ENCODE data around the gene CYS1.
"Not testable (repeated sequence)": the region's sequence is repeated elsewhere in the genome, so short reads cannot be mapped to it uniquely, and the experiment has no call there.

Gene CYS1

GRCh38 chr2:10032746-10033105 lies 47.5 kb downstream of the CYS1 start:
- DNase-seq (ENCODE audit: low spot score), result no peak
- TF ChIP-seq CTCF (IDR thresholded peaks at IDR 0.05; ENCODE audit: extremely low read depth, insufficient read depth, missing control alignments), result no peak
- in situ Hi-C loops (cut with MboI; ENCODE audit: low pct_unique_long_range_greater_than_20kb, low sequenced_read_pairs, unreplicated experiment), result no loop called here

DNA sequence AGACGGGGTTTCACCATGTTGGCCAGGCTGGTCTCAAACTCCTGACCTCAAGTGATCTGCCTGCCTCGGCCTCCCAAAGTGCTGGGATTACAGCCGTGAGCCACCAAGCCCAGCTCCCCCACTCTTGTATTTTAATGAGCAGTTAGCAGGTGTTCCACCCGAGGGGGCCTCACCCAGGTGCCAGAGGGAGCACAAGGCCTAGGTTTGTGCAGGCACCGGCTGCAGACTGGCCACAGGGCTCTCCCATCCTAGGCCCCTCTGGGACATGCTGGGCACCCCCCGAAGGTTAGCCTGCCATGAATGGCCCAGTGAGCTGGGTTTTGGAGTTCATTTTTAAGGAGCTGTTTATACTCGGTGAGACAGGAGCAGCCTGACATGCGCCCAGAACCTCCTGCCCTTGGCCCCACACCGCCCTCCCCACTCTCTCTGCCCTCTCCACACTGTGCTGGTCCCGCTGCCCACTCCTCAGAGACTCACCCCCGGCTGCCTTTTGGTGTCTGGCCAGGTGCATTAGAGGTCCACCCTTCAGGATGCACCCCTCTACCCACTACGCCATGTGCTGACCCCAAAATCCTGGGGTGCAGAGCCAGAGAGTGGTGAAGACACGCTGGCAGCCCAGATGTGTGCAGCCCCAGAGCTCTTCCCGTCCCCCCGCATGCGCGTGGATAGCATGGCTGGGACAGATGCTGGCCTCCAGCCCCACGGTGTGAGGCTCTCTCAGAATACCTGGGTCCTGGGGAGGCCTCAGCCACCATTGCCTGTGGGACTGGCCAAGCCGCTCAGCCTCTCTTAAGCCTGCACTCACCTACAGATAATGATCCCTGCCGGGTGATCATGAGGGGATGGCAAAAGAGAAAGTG lies 48.1 kb downstream of the CYS1 start:
- no peak for DNase-seq (ENCODE audit: low spot score)
- in situ Hi-C loops (cut with MboI; ENCODE audit: low pct_unique_long_range_greater_than_20kb, low sequenced_read_pairs, unreplicated experiment), result no loop called here
- TF ChIP-seq CTCF (IDR thresholded peaks at IDR 0.05; ENCODE audit: extremely low read depth, insufficient read depth, missing control alignments), result no peak

- DNase-seq (ENCODE audit: low spot score); in situ Hi-C loops (cut with MboI; ENCODE audit: low pct_unique_long_range_greater_than_20kb, low sequenced_read_pairs, unreplicated experiment): not testable (repeated sequence)
Observed at GRCh38 chr2:10030798-10031197, 49.4 kb downstream of the CYS1 start.

DNA sequence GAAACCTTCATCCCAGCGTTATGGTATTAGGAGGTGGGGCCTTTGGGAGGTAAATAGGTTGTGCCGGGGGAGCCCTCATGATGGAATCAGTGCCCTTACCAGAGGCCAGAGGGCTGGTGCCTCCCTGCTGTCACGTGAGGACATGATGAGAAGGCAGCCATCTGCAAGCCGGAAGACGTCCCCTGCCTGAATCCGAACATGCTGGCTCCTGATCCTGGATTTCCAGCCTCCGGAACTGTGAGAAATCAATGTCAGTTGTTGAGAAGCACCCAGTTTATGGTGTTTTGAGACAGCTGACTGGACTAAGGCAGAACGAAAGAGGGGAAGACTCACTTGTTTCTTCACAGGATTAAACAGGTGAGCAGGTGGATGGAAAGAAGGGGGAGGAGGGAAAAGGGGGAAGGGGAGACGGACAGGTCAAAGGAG lies 49.9 kb downstream of the CYS1 start:
- no peak for DNase-seq (ENCODE audit: low spot score)
- no peak for TF ChIP-seq CTCF (IDR thresholded peaks at IDR 0.05; ENCODE audit: extremely low read depth, insufficient read depth, missing control alignments)
- in situ Hi-C loops (cut with MboI; ENCODE audit: low pct_unique_long_range_greater_than_20kb, low sequenced_read_pairs, unreplicated experiment), result no loop called here

GRCh38 chr2:10029875-10030223 lies 50.4 kb downstream of the CYS1 start:
- DNase-seq (ENCODE audit: low spot score), result no peak
- no peak for TF ChIP-seq CTCF (IDR thresholded peaks at IDR 0.05; ENCODE audit: extremely low read depth, insufficient read depth, missing control alignments)
- in situ Hi-C loops (cut with MboI; ENCODE audit: low pct_unique_long_range_greater_than_20kb, low sequenced_read_pairs, unreplicated experiment), result no loop called here

GRCh38 chr2:10028988-10029874 lies 51.0 kb downstream of the CYS1 start:
- TF ChIP-seq CTCF (IDR thresholded peaks at IDR 0.05; ENCODE audit: extremely low read depth, insufficient read depth, missing control alignments), result no peak
- peak; percentile 84 for DNase-seq (ENCODE audit: low spot score)
- in situ Hi-C loops (cut with MboI; ENCODE audit: low pct_unique_long_range_greater_than_20kb, low sequenced_read_pairs, unreplicated experiment), result no loop called here

Data from GM13977 (cell line).